GM12874 (cell line): ENCODE data around the gene CEMIP.

Experiments
- CTCF ChIP-seq: IDR thresholded peaks from 2 replicates; pipeline ENCODE4 v1.5.1; 2011; ENCODE audit warnings: low read depth, mild to moderate bottlenecking, control low read depth, low read length, moderate library complexity; ENCODE audit not compliant: insufficient read depth

CEMIP gene

GRCh38 chr15:80936288-80937078 is 157.3 kb downstream of the CEMIP start:
- no peak for TF ChIP-seq CTCF

GRCh38 chr15:80937718-80938117 is 158.5 kb downstream of the CEMIP start:
- no peak for TF ChIP-seq CTCF

GRCh38 chr15:80939216-80939615 is 160.0 kb downstream of the CEMIP start:
- TF ChIP-seq CTCF: no peak

- TF ChIP-seq CTCF: no peak
Measured at GRCh38 chr15:80940331-80940730, 161.2 kb downstream of the CEMIP start.

GRCh38 chr15:80940851-80941250 is 161.7 kb downstream of the CEMIP start:
- no peak for TF ChIP-seq CTCF

- TF ChIP-seq CTCF: no peak
Measured at GRCh38 chr15:80942266-80942665, 163.1 kb downstream of the CEMIP start.

GRCh38 chr15:80942746-80943565 is 163.8 kb downstream of the CEMIP start:
- TF ChIP-seq CTCF: no peak
